ENCODE results near the gene RPL6.
"Not testable (repeated sequence)": the region's sequence is repeated elsewhere in the genome, so short reads cannot be mapped to it uniquely, and the experiment has no call there.

RPL6 gene

DNA sequence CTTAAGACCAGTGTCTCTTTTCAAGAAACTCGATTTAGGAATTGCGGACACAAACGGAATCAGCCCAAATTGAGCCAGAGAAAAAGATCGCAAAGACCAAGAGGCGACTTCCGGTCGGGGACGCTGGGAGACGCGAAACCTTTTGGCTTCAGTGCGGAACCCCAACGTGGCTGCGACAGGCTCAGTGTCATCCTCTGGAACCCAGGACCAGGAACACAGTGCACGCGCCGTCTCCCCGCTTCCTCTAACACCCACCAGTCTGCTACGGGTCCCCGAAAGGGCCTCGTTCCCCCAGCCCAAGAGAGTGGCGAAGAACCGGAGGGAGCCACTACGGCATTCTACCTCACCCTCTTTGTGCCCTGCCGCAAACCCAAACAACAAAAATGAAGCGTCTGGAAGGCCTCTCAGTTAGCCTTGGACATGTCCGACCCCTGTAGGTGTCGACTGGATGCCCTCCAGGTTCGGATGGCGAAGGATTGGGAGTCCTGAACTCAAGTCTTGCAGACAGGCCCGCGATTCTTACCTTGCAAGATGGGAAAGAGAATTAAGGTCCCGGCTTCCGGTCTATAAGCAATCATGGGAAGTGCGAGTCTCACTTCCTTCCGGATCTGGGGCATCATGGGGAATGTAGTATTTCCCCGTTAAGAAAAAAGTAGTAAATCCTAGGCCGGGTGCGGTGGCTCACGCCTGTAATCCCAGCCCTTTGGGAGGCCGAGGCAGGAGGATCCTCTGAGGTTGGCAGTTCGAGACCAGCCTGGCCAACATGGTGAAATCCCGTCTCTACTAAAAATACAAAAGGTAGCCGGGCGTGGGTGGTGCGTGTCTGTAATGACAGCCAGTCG lies at the start of gene RPL6:
RPL6 (minus strand) TSS at position 542 of the 842 bp plus-strand sequence. CDS start 949 bp downstream, outside the sequence.
- FAIRE-seq = no peak

DNA sequence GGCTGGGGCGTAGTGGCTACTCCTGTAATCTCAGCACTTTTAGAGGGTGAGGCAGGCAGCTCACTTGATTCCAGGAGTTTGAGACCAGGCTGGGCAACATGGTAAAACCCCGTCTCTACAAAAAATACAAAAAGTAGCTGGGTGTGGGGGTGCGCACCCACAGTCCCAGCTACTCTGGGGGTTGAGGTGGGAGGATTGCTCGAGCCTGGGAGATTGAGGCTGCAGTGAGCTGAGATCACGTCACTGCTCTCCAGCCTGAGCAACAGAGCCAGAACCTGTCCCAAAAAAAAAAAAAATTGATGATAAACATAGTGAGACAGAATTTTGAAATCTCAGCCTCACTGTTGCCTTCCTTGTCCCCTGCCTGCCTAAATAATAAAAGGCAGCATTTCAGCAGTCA lies 49.3 kb upstream of the RPL6 start:
- FAIRE-seq = no peak

GRCh38 chr12:112458330-112458729 lies 48.9 kb upstream of the RPL6 start:
- FAIRE-seq = no peak

DNA sequence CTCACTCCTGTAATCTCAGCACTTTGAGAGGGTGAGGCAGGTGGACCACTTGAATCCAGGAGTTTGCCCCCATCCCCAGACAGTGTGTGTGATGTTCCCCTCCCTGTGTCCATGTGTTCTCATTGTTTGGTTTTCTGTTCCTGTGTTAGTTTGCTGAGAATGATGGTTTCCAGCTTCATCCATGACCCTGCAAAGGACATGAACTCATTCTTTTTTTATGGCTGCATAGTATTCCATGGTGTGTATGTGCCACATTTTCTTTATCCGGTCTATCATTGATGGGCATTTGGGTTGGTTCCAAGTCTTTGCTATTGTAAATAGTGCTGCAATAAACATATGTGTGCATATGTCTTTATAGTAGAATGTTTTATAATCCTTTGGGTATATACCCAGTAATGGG lies 47.7 kb upstream of the RPL6 start:
- FAIRE-seq = not testable (repeated sequence)

- FAIRE-seq = no peak
Observed at GRCh38 chr12:112456029-112456428, 46.6 kb upstream of the RPL6 start.

DNA sequence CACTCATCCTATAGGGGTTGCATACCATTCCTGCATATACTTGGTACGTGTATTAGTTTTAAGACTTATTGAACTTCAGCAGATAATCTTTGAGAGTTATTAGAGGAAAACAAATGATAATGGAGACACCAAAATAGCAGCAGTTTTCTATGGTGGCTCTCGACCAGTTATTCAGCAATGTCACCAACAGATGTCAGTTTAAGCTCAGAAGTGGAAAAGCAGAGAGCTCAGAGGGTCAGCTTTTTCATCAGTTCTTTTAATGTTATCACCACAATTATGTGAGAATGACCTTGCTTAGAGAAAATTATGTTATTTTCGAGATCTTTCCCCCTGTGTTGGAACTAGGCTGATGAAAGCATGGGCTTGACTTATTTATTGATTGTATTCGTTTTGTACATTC lies 41.3 kb upstream of the RPL6 start:
- no peak for FAIRE-seq

DNA sequence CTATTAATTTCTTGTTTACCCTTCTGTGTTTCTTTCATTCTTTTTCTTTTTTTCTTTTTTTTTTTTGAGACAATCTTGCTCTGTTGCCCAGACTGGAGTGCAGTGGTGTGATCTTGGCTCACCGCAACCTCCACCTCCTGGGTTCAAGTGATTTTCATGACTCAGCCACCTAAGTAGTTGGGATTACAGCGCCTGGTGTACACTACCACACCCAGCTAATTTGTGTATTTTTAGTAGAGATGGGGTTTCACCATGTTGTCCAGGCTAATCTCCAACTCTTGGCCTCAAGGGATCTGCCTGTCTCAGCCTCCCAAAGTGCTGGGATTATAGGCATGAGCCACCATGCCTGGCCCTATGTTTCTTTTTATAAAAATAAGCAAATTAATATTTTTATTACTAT lies 38.8 kb upstream of the RPL6 start:
- not testable (repeated sequence) for FAIRE-seq

DNA sequence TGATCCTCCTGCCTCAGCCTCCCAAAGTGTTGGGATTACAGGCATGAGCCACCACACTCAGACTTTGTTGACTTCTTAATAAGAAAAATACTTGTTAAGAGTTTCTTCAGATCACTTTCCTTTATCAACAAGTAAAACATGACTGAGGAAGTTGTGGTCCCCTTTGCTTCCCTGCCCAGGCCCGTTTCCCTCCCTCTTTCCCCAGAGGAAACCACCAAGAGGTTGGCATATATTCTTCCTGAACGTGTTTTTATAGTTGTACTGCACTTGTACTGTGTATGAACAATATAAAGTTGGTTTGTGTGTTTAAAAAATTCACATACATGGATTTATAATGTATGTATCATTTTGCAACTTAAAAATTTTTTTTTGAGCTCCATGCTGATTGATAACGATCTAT lies 37.7 kb upstream of the RPL6 start:
- FAIRE-seq = no peak

- FAIRE-seq = no peak
Observed at GRCh38 chr12:112446008-112446725, 36.8 kb upstream of the RPL6 start.

- no peak for FAIRE-seq
Observed at GRCh38 chr12:112443916-112444315, 34.5 kb upstream of the RPL6 start.

DNA sequence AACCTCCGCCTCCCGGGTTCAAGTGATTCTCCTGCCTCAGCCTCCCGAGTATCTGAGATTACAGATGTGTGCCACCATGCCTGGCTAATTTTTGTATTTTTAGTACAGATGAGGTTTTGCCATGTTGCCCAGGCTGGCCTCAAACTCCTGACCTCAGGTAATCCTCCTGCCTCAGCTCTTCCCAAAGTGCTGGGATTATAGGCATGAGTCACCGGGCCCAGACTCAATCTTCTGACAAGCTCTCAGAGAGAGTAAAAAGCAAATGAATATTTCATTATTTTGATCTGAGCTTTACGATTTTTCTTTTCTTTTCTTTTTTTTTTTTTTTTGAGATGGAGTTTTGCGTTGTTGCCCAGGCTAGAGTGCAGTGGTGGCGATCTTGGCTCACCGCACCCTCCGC lies 31.2 kb upstream of the RPL6 start:
- FAIRE-seq = not testable (repeated sequence)

DNA sequence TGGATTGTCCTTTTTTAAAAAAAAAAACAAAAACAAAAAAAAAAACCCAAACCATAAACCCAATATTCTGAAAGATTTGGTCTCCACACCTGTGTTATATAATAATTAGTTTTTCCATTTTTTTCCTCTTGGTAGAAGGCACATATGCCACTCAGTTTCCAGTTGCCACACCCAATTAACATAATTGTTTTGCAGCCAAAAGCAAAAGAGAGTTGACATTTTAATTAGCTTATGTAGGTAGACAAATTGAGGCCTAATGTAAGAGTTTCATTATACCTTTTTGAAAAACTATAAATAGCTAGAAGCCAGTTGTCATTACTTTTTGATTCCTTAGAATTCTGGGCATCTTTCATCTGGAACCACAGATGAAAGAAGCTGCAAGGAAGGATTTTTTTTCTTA lies 30.4 kb upstream of the RPL6 start:
- no peak for FAIRE-seq

- not testable (repeated sequence) for FAIRE-seq
Observed at GRCh38 chr12:112438645-112439044, 29.2 kb upstream of the RPL6 start.

DNA sequence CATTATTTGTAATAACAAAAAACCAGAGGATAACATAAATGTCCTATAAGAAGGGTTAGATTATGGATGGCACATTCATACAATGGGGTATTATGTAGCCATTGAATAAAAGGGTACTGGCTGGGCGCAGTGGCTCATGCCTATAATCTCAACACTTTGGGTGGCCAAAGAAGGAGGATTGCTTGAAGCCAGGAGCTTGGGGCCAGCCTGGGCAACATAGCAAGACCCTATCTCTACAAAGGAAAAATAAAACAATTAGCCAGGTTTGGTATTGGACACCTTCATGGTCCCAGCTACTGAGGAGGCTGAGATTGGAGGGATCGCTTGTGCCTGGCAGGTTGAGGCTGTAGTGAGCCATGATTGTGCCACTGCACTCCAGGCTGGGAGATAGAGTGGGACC lies 24.1 kb upstream of the RPL6 start:
- no peak for FAIRE-seq

GRCh38 chr12:112431965-112432364 lies 22.6 kb upstream of the RPL6 start:
- FAIRE-seq = no peak

DNA sequence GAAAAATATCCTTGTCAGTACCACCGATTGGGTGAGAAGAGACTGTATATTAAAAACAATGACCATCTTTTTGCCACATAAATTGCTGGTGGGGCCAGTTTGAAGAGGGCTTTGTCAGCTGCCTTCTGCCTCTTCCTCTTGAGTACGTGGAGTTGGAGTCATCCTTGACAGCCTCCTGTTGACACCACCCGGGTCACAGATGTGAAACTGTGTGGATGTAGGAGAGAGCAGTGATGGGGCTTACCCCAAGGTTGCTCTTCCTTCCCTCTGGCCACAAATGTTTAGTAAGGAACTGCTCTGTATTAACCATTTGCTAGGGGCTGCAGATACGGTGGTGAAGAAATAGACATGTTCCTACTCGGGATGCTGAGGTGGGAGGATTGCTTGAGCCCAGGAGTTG lies 21.5 kb upstream of the RPL6 start:
- no peak for FAIRE-seq

DNA sequence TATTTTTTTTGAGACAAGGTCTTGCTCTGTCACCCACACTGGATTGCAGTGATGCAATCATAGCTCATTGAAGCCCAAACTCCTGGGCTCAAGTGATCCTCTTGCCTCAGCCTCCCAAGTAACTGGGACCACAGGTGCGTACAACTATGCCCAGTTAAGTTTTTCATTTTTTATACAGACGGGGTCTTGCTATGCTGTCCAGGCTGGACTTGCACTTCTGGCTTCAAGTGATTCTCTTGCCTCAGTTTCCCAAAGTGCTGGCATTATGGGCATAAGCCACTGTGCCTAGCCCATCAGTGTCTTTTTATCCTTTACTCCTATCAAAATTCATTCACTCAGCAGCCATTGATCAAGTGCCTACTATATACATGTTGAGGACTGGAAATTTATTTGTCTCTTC lies 18.4 kb upstream of the RPL6 start:
- no peak for FAIRE-seq

DNA sequence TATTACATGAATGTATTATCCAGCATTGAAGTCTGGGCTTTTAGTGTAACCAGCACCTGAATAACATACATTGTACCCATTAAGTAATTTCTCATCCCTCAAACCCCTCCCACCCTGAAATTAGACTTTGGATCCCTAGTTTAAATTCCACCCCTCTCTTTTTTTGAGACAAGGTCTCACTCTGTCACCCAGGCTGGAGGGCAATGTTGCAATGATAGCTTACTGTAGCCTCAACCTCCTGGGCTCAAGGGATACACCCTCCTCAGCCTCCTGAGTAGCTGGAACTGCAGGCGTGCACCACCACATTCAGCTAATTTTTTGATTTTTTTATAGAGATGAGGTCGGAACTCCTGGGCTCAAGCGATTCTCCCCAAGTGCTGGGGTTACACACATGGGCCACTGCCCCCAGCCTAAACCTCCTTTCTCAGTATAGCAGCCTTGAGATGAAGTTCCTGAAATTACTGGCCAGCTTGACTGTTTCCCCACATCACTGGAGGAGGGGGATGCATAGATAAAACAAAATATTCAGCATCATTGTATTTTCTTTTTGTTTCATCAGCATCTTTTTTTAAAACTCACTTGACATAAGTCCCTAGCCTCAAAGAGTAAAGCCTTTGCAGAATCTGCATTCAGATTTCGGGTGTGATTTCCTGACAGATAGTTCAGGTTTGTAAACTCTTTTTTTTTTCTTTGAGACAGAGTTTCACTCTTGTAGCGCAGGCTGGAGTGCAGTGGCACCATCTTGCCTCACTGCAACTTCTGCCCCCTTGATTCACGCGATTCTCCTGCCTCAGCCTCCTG lies 16.4 kb upstream of the RPL6 start:
- no peak for FAIRE-seq

DNA sequence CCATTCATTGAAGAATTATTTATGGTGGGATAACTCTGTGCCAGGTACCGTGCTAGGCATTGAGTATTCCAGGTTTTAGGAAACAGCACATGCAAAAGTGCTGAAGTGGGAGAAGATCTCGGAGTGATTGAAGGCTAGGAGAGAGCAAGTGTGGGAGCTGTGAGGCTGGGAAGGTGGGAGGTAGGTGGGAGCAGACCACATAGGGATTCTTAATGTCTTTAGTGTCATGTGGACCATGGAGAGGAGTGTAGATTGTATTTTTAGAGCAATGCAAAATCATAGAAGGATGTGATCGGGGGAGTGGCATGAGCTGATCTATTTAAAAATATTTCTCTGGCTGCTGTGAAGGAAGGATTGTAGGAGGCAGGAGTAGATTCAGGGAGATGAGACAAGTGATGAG lies 14.7 kb upstream of the RPL6 start:
- no peak for FAIRE-seq

- no peak for FAIRE-seq
Observed at GRCh38 chr12:112422531-112422930, 13.1 kb upstream of the RPL6 start.

- FAIRE-seq = no peak
Observed at GRCh38 chr12:112421363-112421762, 12.0 kb upstream of the RPL6 start.

GRCh38 chr12:112420740-112421139 lies 11.3 kb upstream of the RPL6 start:
- FAIRE-seq = no peak
